Measurements from ENCODE around the gene C5orf63. TPM values are rescaled to one million over a fixed set of nuclear protein-coding genes. Genes with fewer than 3 reads are reported as not detected.

C5orf63 gene
- total and polyA plus RNA-seq, 9 of the 15 experiments (the other 6 are each of a cell fraction or from before 2014, with no cell fraction given): 1.8 to 24.6 (median 6.2) TPM

DNA sequence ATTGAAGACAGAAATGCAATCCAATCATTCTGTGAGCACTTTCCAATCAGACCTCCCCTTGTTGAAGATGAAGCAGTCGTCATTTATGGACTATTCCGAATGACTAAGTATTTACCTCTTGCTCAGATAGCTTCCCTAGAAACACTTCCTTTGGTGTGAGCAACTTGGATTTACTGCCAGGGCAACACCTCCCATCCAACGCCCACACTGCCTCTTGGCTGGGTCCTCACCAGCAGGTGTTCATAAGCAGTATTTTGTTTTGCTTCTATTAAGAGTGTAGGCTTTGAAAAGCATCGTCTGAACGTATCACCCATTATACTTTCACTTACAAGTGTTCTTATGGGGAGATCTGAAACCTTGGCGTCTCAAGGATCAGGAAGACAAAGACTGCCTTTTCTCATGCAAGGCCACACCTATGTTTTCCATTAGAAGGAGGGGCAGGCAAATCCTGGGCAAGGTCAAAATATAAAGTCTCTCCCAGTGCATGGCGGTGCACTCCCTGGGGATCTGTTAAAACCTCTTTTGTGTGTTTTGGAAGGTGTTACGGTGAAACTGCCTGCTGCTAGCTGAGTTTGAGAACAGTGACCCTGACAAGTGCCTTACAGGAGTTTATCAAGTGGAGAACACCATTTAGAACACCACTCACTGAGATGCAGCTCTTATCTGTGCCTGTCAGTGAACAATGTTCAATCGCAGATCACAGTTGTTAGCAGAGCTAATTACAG, 32.3 kb downstream of the C5orf63 start:
- in situ Hi-C loops (cut with MboI): no loop called here
- CTCF ChIA-PET (ENCODE audit: low intra/inter-chr PET ratio): no interaction called here
- ATAC-seq (peak; percentile 73), DNase-seq (ENCODE audit: extremely low read depth in 1 of 4, low spot score in 3 of 4) (peak in 2 of 4 experiments; percentile 26 to 39), FAIRE-seq (peak; percentile 83)
- POLR2A ChIA-PET: interaction anchor here (0.6 to 1.4 kb wide), 2 partner anchors 9 to 496 kb away, joined by 3 to 8 read pairs; no protein-coding TSS in a partner anchor
- intact Hi-C loops (cut with micrococcal nuclease): no loop called here
- no peaks in the 10 kb centered on the region for H3K79me2 ChIP-seq (ENCODE audit: control insufficient read depth, insufficient read depth, low read length)
- peak overlapping the region in 1 of 2 experiments; percentile 11; a peak in 1 of 4 replicates for H3K9ac ChIP-seq (ENCODE audit: insufficient read depth in 1 of 2, low read depth in 2 of 2, low read length in 2 of 2)
- H3K27ac ChIP-seq (ENCODE audit: extremely low read depth, low read depth, low read length): no peak overlapping the region
- 16% methylated on average over 9 of the region's 9 CpGs for WGBS (ENCODE audit: insufficient coverage, low coverage, missing lambda C conversion rate)
- no peaks in the 10 kb centered on the region for H3K9me1 ChIP-seq (ENCODE audit: control insufficient read depth, insufficient read depth, low read length)
- peaks cover 0 to 10% of the 10 kb centered on the region in 2 experiments; a peak in 2 of 5 replicates for H3K4me1 ChIP-seq (replicated peaks in 1 of 2; ENCODE audit: control insufficient read depth in 2 of 2, insufficient read depth in 2 of 2, low read length in 2 of 2)
- no TSS peak for BruUV-seq (replicated peaks)
- H2AFZ ChIP-seq (ENCODE audit: low read depth, low read length): peak overlapping the region; percentile 16; the same call in 1 of the 2 replicates
- no peak overlapping the region for H3K4me3 ChIP-seq
- H3K4me2 ChIP-seq (ENCODE audit: insufficient read depth, low read length): peak overlapping the region; percentile 30; the same call in 1 of the 2 replicates
- H3K36me3 ChIP-seq (ENCODE audit: control insufficient read depth, insufficient read depth, low read length): no peaks in the 10 kb centered on the region; the same call in 2 of the 3 replicates
- H3K27me3 ChIP-seq (ENCODE audit: control insufficient read depth in 2 of 2, insufficient read depth in 2 of 2, low read length in 2 of 2): no peaks in the 10 kb centered on the region
- no peaks in the 10 kb centered on the region for H4K20me1 ChIP-seq (replicated peaks; ENCODE audit: control insufficient read depth, insufficient read depth, low read length)
- no peaks in the 10 kb centered on the region for H3K9me3 ChIP-seq (replicated peaks; ENCODE audit: control insufficient read depth, insufficient read depth, low read depth, low read length)
- no peak for TF ChIP-seq XRCC5 (IDR thresholded peaks at IDR 0.05; ENCODE audit: low read depth, low read length)
- peak; percentile 36 for TF ChIP-seq TCF3 (CRISPR knock-in tag; IDR thresholded peaks at IDR 0.05)
- TF ChIP-seq CBFA2T2 (conservative IDR thresholded peaks at IDR 0.05): peak; percentile 52
- no peak for TF ChIP-seq TCF7L2 (IDR thresholded peaks at IDR 0.05; ENCODE audit: low read depth, low read length)
- TF ChIP-seq ZNF239 (CRISPR knock-in tag; IDR thresholded peaks at IDR 0.05): 0 out of 2 replicates have a peak, but pooled peaks have one; percentile 21
- no peak for TF ChIP-seq ZNF586 (CRISPR knock-in tag; conservative IDR thresholded peaks at IDR 0.05)
- 0 out of 2 replicates have a peak, but pooled peaks have one; percentile 34 for TF ChIP-seq KAT7 (CRISPR knock-in tag; IDR thresholded peaks at IDR 0.05; ENCODE audit: borderline replicate concordance)
- 0 out of 2 replicates have a peak, but pooled peaks have one; percentile 24 for TF ChIP-seq TEAD4 (IDR thresholded peaks at IDR 0.05; ENCODE audit: low read length)
- TF ChIP-seq TEAD4 (CRISPR knock-in tag; IDR thresholded peaks at IDR 0.05; ENCODE audit: borderline replicate concordance): no peak
- TF ChIP-seq, protein P1, sequence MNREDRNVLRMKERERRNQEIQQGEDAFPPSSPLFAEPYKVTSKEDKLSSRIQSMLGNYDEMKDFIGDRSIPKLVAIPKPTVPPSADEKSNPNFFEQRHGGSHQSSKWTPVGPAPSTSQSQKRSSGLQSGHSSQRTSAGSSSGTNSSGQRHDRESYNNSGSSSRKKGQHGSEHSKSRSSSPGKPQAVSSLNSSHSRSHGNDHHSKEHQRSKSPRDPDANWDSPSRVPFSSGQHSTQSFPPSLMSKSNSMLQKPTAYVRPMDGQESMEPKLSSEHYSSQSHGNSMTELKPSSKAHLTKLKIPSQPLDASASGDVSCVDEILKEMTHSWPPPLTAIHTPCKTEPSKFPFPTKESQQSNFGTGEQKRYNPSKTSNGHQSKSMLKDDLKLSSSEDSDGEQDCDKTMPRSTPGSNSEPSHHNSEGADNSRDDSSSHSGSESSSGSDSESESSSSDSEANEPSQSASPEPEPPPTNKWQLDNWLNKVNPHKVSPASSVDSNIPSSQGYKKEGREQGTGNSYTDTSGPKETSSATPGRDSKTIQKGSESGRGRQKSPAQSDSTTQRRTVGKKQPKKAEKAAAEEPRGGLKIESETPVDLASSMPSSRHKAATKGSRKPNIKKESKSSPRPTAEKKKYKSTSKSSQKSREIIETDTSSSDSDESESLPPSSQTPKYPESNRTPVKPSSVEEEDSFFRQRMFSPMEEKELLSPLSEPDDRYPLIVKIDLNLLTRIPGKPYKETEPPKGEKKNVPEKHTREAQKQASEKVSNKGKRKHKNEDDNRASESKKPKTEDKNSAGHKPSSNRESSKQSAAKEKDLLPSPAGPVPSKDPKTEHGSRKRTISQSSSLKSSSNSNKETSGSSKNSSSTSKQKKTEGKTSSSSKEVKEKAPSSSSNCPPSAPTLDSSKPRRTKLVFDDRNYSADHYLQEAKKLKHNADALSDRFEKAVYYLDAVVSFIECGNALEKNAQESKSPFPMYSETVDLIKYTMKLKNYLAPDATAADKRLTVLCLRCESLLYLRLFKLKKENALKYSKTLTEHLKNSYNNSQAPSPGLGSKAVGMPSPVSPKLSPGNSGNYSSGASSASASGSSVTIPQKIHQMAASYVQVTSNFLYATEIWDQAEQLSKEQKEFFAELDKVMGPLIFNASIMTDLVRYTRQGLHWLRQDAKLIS (CRISPR knock-in tag; IDR thresholded peaks at IDR 0.05): no peak
- TF ChIP-seq ATF7 (IDR thresholded peaks at IDR 0.05): no peak
- TF ChIP-seq ZNF551 (CRISPR knock-in tag; IDR thresholded peaks at IDR 0.05): no peak
- TF ChIP-seq, protein P2, sequence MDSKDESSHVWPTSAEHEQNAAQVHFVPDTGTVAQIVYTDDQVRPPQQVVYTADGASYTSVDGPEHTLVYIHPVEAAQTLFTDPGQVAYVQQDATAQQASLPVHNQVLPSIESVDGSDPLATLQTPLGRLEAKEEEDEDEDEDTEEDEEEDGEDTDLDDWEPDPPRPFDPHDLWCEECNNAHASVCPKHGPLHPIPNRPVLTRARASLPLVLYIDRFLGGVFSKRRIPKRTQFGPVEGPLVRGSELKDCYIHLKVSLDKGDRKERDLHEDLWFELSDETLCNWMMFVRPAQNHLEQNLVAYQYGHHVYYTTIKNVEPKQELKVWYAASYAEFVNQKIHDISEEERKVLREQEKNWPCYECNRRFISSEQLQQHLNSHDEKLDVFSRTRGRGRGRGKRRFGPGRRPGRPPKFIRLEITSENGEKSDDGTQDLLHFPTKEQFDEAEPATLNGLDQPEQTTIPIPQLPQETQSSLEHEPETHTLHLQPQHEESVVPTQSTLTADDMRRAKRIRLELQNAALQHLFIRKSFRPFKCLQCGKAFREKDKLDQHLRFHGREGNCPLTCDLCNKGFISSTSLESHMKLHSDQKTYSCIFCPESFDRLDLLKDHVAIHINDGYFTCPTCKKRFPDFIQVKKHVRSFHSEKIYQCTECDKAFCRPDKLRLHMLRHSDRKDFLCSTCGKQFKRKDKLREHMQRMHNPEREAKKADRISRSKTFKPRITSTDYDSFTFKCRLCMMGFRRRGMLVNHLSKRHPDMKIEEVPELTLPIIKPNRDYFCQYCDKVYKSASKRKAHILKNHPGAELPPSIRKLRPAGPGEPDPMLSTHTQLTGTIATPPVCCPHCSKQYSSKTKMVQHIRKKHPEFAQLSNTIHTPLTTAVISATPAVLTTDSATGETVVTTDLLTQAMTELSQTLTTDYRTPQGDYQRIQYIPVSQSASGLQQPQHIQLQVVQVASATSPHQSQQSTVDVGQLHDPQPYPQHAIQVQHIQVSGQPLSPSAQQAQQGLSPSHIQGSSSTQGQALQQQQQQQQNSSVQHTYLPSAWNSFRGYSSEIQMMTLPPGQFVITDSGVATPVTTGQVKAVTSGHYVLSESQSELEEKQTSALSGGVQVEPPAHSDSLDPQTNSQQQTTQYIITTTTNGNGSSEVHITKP (IDR thresholded peaks at IDR 0.05; ENCODE audit: partially characterized antibody): peak; percentile 17
- no peak for TF ChIP-seq STAT5B (CRISPR knock-in tag; IDR thresholded peaks at IDR 0.05)
